Adrenal gland (tissue), 12 donors: ENCODE data around the gene TMEM135. TPM values are rescaled to one million over a fixed set of nuclear protein-coding genes. Genes with fewer than 3 reads are reported as not detected.

Source experiments
- DNase-seq, 7 donors: peaks; one replicate each; pipeline ENCODE4 v3.0.0-alpha.2; 2019 to 2020
- H3K27ac ChIP-seq, 5 donors: fragments of 200-600 bp; sonication (generic) in 4 of 5; 1 replicate in 3 of 5; 2 replicates in 2 of 5; pipeline versions ENCODE4 v1.5.1 to v1.8.0; 2016 to 2020; ENCODE audit warnings: mild to moderate bottlenecking in 1 of 5
- H3K27me3 ChIP-seq: fragments of 200-600 bp; 2 replicates; pipeline ENCODE4 v1.8.0; 2021
- H3K36me3 ChIP-seq, 2 donors: fragments of 200-600 bp; replicated peaks in 1 of 2; 1 replicate in 1 of 2; 2 replicates in 1 of 2; pipeline versions ENCODE4 v1.5.1 to v1.8.0; 2018 to 2022
- H3K4me1 ChIP-seq, 2 donors: fragments of 200-600 bp; replicated peaks in 1 of 2; 1 replicate in 1 of 2; 2 replicates in 1 of 2; pipeline versions ENCODE4 v1.5.1 to v1.8.0; 2018 to 2021
- H3K4me3 ChIP-seq, 4 donors: fragments of 200-600 bp; sonication (generic) in 3 of 4; one replicate each; pipeline ENCODE4 v1.5.1; 2016 to 2018
- H3K9me3 ChIP-seq, 3 donors: fragments of 200-600 bp; sonication (generic) in 1 of 3; replicated peaks in 1 of 3; 1 replicate in 2 of 3; 2 replicates in 1 of 3; pipeline versions ENCODE4 v1.5.1 to v1.8.0; 2016 to 2021
- POLR2A ChIP-seq, 2 donors: fragments of 450-650 bp; IDR thresholded peaks; one replicate each; pipeline ENCODE4 v1.6.1; 2017; ENCODE audit warnings: antibody characterized with exemption in 2 of 2, mild to moderate bottlenecking in 2 of 2, moderate library complexity in 1 of 2
- WGBS, 4 donors: extraction: QIAGEN DNeasy Blood & Tissue Kit in 2 of 4; methylation state at CpG; one replicate each; pipeline versions ENCODE4 v1.1.5 to v1.1.7; 2013 to 2017; 5-methylcytosine and 5-hydroxymethylcytosine counted together
- intact Hi-C, 2 donors: fragments of 100-400 bp; cut with DNase I; formaldehyde crosslinking; loops; one replicate each; pipeline versions ENCODE4 v1.14.1 to v1.15.0; 2022 to 2023
- polyA plus RNA-seq, 3 donors: library from polyadenylated mRNA; stranded (reverse); fragments of 200-250 nt in 2 of 3; fragments of 350-450 nt in 1 of 3; fragmentation: Illumina TruSeq in 1 of 3; extraction: RNeasy Lipid Tissue Mini Kit (QIAGEN cat#74804) in 1 of 3; gene quantifications; one replicate each; pipeline ENCODE4 v1.2.3, GENCODE V29; 2013 to 2014
- total RNA-seq, 9 donors: library from RNA; depleted of rRNA in 4 of 9; stranded (reverse); fragments of >200 nt in 4 of 9; fragments of 120-200 nt in 1 of 9; fragmentation: NEBNext Ultra II Directional in 1 of 9; extraction: Animal tissue kit (Norgen Biotek cat#: 25700) in 1 of 9; gene quantifications; one replicate each; pipeline versions ENCODE4 v1.1.0 to v1.2.4, GENCODE V29; 2013 to 2023
- TF ChIP-seq, protein P1 (sequence below), 6 experiments: fragments of 450-650 bp in 4 of 6; fragments of 200-600 bp in 2 of 6; sonication (generic) in 1 of 6; IDR thresholded peaks; 1 replicate in 5 of 6; 2 replicates in 1 of 6; pipeline versions ENCODE4 v1.5.1 to v1.8.0; 2016 to 2021; ENCODE audit warnings: antibody characterized with exemption in 6 of 6, mild to moderate bottlenecking in 2 of 6, moderate library complexity in 1 of 6
- donor health status: healthy with polysubstance abuse.
- donor health status: Bipolar disorder and iron deficiency.
- donor health status: DM: yes; HTN: yes; CAD: no.
- donor health status: DM: no; HTN: no; CAD: no.
- donor health status: DM: no; HTN: no; CAD: no.
- donor health status: DM: yes; HTN: yes; CAD: no.

The TMEM135 gene
- total and polyA plus RNA-seq, 12 donors: 8.2 to 101 (median 44.5) TPM

DNA sequence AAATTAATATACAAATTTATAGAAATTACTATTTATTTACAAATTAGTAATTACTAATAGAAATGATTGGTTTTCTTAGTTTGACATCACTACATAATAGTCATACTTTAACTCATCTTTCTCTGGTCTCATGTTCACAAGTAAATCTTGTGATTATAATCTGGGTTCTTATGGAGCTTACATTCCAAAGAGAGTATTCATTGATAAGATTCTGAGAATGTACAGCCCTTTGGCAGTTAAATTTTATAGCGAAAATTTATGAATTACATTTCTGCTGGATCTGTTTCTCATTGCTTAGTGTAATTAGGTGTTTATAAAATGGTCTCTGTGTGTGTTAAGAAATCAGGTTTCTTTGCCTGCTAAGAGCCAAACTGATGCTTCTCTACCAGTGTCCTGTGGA is 175.2 kb downstream of the TMEM135 start:
- intact Hi-C loops: no loop called here
- Histone ChIP-seq H3K27me3 (no peaks in the 10 kb centered on the region), H3K4me1 (no peaks in the 10 kb centered on the region), H3K36me3 (no peaks in the 10 kb centered on the region), H3K27ac (no peak overlapping the region), H3K9me3 (peaks cover 0 to 3% (median 0%) of the 10 kb centered on the region in 3 donors), H3K4me3 (no peak overlapping the region)
- TF ChIP-seq, protein P1, sequence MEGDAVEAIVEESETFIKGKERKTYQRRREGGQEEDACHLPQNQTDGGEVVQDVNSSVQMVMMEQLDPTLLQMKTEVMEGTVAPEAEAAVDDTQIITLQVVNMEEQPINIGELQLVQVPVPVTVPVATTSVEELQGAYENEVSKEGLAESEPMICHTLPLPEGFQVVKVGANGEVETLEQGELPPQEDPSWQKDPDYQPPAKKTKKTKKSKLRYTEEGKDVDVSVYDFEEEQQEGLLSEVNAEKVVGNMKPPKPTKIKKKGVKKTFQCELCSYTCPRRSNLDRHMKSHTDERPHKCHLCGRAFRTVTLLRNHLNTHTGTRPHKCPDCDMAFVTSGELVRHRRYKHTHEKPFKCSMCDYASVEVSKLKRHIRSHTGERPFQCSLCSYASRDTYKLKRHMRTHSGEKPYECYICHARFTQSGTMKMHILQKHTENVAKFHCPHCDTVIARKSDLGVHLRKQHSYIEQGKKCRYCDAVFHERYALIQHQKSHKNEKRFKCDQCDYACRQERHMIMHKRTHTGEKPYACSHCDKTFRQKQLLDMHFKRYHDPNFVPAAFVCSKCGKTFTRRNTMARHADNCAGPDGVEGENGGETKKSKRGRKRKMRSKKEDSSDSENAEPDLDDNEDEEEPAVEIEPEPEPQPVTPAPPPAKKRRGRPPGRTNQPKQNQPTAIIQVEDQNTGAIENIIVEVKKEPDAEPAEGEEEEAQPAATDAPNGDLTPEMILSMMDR (IDR thresholded peaks at IDR 0.05): no peak
- TF ChIP-seq POLR2A (IDR thresholded peaks at IDR 0.05): no peak
- no peak for DNase-seq
- WGBS, 4 donors: 93 to 100% (median 96%) methylated on average over 1 of the region's 1 CpG

DNA sequence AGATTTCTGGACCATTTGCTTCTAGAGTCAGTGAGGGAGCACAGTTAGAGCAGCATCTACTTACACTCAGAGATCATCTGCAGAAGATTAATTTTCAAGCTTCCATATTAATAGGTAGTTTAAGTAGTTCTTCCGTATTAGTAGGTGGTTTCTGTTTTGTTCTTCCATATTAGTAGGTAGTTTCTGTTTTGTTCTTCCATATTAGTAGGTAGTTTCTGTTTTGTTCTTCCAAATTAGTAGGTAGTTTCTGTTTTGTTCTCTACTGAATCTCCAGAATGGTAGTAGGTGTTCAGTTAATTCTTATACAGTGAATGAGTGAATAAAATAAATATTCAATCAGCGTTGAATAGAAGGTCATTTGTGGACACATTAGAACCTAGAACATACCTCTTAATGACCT is 175.7 kb downstream of the TMEM135 start:
- no peak for DNase-seq
- H3K27me3 ChIP-seq: no peaks in the 10 kb centered on the region
- peaks cover 0 to 3% (median 0%) of the 10 kb centered on the region in 3 donors for H3K9me3 ChIP-seq
- H3K27ac ChIP-seq: no peak overlapping the region
- 76 to 86% (median 80%) methylated on average over 2 of the region's 2 CpGs for whole genome bisulfite sequencing, 4 donors
- no peak overlapping the region for H3K4me3 ChIP-seq
- intact Hi-C loops: no loop called here
- H3K36me3 ChIP-seq: no peaks in the 10 kb centered on the region
- H3K4me1 ChIP-seq: no peaks in the 10 kb centered on the region
- no peak for TF ChIP-seq POLR2A (IDR thresholded peaks at IDR 0.05)
- TF ChIP-seq, protein P1 (IDR thresholded peaks at IDR 0.05): no peak

DNA sequence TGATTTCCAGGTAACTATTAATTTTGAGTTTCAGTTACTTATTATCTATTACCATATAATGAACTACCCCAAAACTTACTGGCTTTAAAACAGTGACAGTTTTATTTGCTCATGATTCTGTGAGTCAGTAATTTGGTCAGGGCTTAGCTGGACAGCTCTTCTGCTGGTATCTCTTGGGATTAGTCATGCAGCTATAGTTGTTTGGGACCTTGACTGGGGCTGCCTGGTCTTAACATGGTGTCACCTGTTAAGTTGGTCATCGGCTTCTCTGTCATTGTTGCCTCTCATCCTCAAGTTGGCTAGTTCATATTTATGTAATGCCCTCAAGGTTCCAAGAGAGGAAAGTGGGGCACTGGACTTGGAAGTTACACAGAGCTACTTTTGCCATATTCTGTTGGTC is 177.5 kb downstream of the TMEM135 start:
- DNase-seq: no peak
- Histone ChIP-seq H3K4me1 (no peaks in the 10 kb centered on the region), H3K9me3 (peaks cover 0 to 3% (median 0%) of the 10 kb centered on the region in 3 donors), H3K4me3 (no peak overlapping the region), H3K36me3 (no peaks in the 10 kb centered on the region), H3K27ac (no peak overlapping the region), H3K27me3 (no peaks in the 10 kb centered on the region)
- intact Hi-C loops: no loop called here
- TF ChIP-seq POLR2A (IDR thresholded peaks at IDR 0.05): no peak
- TF ChIP-seq, protein P1 (IDR thresholded peaks at IDR 0.05): no peak
- 85 to 100% (median 96%) methylated on average over 1 of the region's 1 CpG for WGBS, 4 donors

DNA sequence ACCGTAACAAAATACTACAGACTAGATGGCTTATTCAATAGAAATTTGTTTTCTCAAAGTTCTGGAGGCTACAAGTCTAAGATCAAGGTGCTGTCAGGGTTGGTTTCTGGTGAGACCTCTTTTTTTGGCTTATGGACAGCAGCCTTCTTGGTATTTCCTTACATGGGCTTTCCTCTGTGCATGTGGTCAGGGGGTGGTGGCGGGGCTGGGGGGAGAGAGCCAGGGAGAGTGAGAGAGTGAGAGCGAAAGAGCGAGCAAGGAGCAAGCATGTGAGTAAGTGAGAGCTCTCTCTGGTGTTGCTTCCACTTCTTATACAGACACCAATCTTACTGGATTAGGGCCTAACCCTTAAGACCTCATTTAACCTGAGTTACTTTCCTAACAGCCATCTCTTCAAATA is 181.5 kb downstream of the TMEM135 start:
- WGBS, 4 donors: 92 to 97% (median 96%) methylated on average over 4 of the region's 4 CpGs
- Histone ChIP-seq H3K4me3 (no peak overlapping the region), H3K27me3 (no peaks in the 10 kb centered on the region), H3K36me3 (no peaks in the 10 kb centered on the region), H3K27ac (no peak overlapping the region), H3K4me1 (no peaks in the 10 kb centered on the region), H3K9me3 (peaks cover 0 to 3% (median 0%) of the 10 kb centered on the region in 3 donors)
- TF ChIP-seq POLR2A (IDR thresholded peaks at IDR 0.05): no peak
- TF ChIP-seq, protein P1 (IDR thresholded peaks at IDR 0.05): no peak
- no peak for DNase-seq
- intact Hi-C loops: no loop called here
